GM12873 (cell line): ENCODE results near the gene FBXL2.

Experiments used
- TF ChIP-seq, protein P1 (sequence below): IDR thresholded peaks from 2 replicates; pipeline ENCODE4 v1.5.1; 2012; ENCODE audit warnings: low read depth, mild to moderate bottlenecking, moderate library complexity, low read length, control low read depth; ENCODE audit not compliant: insufficient read depth; ENCODE audit errors: missing control alignments

The FBXL2 gene

DNA sequence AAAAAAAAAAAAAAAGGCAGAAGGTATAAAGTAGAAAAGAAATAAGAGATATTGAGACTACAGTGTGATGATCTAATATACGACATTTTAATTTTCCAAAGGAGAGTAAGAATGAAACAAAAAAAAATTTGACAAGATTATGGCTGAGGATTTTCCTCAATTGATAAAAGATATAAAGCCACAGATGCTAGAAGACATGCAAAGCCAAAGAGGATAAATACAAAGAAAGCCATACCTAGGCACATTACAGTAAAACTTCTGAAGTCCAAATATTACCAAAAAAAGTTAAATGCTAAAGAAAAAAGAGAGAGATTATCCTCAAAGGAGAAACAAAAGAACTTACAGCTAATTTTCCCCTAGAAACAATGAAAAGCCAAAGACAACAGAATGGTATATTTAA, 38.3 kb upstream of the FBXL2 start:
- TF ChIP-seq, protein P1, sequence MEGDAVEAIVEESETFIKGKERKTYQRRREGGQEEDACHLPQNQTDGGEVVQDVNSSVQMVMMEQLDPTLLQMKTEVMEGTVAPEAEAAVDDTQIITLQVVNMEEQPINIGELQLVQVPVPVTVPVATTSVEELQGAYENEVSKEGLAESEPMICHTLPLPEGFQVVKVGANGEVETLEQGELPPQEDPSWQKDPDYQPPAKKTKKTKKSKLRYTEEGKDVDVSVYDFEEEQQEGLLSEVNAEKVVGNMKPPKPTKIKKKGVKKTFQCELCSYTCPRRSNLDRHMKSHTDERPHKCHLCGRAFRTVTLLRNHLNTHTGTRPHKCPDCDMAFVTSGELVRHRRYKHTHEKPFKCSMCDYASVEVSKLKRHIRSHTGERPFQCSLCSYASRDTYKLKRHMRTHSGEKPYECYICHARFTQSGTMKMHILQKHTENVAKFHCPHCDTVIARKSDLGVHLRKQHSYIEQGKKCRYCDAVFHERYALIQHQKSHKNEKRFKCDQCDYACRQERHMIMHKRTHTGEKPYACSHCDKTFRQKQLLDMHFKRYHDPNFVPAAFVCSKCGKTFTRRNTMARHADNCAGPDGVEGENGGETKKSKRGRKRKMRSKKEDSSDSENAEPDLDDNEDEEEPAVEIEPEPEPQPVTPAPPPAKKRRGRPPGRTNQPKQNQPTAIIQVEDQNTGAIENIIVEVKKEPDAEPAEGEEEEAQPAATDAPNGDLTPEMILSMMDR = no peak

DNA sequence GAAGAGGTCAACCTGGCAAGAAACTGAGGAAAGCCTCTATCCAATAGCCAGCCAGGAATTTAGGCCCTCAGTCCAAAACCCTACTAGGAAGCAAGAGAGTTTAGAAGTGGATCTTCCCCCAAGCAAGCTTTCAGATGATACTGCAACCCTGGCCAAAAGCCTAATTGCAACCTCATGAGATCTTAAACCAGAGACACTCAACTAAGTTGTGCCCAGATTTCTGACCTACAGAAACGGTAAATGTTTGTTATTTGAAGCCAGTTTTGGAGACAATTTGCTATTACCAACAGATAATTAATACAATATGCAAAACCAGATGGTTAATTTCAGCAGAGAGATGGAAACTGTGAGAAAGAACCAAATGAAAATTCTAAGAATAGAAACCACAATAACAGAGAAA, 37.0 kb upstream of the FBXL2 start:
- TF ChIP-seq, protein P1 = no peak

DNA sequence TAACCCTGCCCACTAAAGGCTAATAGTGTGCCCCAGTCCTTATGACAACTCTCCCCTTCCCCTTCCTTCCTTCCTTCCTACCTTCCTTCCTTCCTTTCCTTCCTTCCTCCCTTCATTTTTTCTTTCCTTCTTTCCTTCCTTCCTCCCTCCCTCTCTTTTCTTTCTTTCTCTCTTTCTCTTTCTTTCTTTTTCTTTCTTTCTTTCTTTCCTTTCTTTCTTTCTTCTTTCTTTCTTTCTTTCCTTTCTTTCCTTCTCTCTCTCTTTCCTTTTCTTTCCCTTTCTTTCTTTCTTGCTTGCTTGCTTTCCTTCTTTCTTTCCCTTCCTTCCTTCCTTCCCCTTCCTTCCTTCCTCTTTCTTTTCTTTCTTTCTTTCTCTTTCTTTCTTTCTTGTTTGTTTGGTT, 30.5 kb upstream of the FBXL2 start:
- TF ChIP-seq, protein P1 = no peak

DNA sequence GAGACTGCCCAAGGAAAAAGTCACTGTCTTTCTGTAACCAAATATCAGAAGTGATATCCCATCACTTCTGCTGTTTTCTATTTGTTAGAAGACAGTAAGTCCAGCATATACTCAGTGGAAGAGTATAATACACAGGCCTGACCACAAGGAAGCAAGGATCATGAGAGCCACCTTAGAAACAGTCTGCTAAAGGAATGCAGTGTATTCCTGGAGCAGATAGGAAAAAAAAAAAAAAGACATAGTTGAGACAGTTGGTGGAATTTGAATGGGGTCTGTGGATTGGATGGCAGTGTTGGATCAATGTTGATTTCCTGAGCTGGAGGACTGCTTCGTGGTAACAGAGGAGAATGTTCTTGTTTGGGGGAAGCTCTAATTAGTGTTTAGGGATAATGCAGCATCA, 26.5 kb upstream of the FBXL2 start:
- TF ChIP-seq, protein P1 = no peak

DNA sequence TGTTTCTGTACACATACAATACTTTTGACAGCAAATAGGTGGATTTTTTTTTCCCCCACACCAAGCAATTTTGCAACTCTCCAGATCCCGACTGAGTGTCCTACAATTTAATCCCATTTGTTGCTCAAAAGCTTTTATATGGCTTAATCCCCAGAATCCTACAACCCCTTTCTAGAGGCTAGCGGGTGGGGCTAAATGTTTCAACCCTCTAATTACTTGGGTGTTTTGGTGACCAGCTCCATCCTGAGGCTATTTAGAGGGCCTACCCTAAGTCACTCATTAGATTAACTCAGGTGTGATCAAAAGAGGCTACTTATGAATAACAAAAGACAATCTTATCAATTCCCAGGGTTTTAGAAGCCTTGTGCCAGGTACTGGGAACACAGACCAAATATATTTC, 21.0 kb upstream of the FBXL2 start:
- TF ChIP-seq, protein P1 = no peak

DNA sequence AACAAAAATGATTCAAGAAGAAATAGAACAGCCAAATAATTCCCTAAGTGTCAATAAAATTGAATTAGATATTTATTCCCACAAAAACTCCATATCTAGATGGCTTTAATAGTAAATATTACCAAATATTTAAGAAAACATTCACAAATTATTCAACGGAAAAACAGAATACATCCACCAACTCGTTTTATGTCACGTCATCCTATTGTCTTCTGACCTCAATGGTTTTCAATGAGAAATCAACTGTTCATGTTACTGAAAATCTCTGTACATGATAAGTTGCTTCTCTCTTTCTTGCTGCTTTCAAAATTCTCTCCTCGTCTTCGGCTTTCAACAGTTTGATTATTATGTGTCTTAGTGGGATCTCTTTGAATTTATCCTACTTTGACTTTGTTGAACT, 17.1 kb upstream of the FBXL2 start:
- TF ChIP-seq, protein P1 = no peak

DNA sequence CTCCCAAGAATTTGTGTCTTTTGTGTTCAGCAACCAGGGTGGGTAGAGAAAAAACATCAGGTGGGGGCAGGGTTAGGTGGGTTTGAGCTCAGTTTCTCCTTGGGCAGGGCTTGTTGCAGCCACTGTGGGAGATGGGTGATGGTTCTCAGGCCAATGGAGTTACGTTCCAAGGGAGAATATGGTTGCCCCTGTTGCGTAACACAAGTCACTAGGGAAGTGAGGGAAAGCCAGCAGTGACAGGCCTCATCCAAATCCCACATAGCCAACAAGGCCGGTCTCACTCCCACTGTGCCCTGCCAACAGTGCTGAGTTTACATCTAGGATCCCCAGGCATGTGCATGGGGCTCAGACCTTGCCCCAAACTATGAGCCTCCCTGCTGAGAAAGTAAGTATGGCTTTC, 7.9 kb upstream of the FBXL2 start:
- TF ChIP-seq, protein P1 = no peak

DNA sequence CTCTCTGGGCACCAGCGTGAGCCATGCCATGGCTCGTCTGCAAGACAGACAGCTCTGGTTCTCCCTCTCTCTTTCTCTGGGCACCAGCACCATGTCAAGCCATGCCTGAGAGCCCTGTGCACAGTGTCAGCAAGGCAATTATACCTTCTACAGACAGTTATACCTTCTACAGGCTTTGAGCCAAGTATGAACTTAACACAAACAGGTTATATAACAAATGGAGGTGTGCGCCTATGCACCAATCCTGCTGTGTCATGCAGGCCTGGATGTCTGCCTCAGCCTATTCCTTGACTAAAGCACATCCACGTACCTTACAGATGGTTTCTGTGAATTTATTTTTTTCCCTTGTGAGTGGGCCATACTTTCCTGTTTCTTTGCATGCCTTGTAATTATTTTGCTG, 5.9 kb upstream of the FBXL2 start:
- TF ChIP-seq, protein P1 = no peak
